CD4-positive, alpha-beta T cell (primary cell): ENCODE data around the gene DNAH3. TPM values are rescaled to one million over a fixed set of nuclear protein-coding genes. Genes with fewer than 3 reads are reported as not detected.

Experiments used
- ATAC-seq: fragments of 200-7000 bp; cut with Tn5 transposase; one replicate; pipeline ENCODE4 v1.10.0; 2022; ENCODE audit warnings: mild to moderate bottlenecking; ENCODE audit not compliant: poor library complexity
- CTCF ChIA-PET: fragments of 350-600 bp; sonication (Branson Sonifier 250); formaldehyde crosslinking; loops from one replicate; lab custom pipeline; 2021; ENCODE audit warnings: antibody characterized with exemption, inconsistent platforms; lab: Charles Lee
- POLR2A ChIA-PET: fragments of 350-600 bp; sonication (Branson Sonifier 250); formaldehyde crosslinking; loops from one replicate; lab custom pipeline; 2021; ENCODE audit warnings: antibody characterized with exemption, inconsistent platforms; lab: Charles Lee
- DNase-seq, 14 experiments: peaks; one replicate each; pipeline ENCODE4 v3.0.0-alpha.2; 2013 to 2020; ENCODE audit warnings: mixed read lengths in 2 of 14
- H3K27ac ChIP-seq, 2 donors: one replicate each; pipeline versions ENCODE4 v1.5.1 to v1.7.0; 2013; ENCODE audit warnings: low read length in 2 of 2, low read depth in 1 of 2, mild to moderate bottlenecking in 1 of 2
- H3K27me3 ChIP-seq, 2 experiments: 1 replicate in 1 of 2; 2 replicates in 1 of 2; pipeline versions ENCODE4 v1.6.1 to v1.7.0; 2013; ENCODE audit warnings: low read length in 2 of 2, control low read depth in 1 of 2, mild to moderate bottlenecking in 1 of 2, moderate library complexity in 1 of 2; ENCODE audit not compliant: insufficient read depth in 2 of 2, control insufficient read depth in 1 of 2
- H3K36me3 ChIP-seq: one replicate; pipeline ENCODE4 v1.6.1; 2013; ENCODE audit warnings: low read length, control low read depth; ENCODE audit not compliant: insufficient read depth
- H3K4me1 ChIP-seq: one replicate; pipeline ENCODE4 v1.6.1; 2013; ENCODE audit warnings: low read length, control low read depth; ENCODE audit not compliant: insufficient read depth
- H3K4me3 ChIP-seq: one replicate; pipeline ENCODE4 v1.5.1; 2013; ENCODE audit warnings: mild to moderate bottlenecking, low read length, moderate library complexity
- H3K9me3 ChIP-seq, 2 experiments: 1 replicate in 1 of 2; 2 replicates in 1 of 2; pipeline versions ENCODE4 v1.6.1 to v1.7.0; 2013; ENCODE audit warnings: low read length in 2 of 2, mild to moderate bottlenecking in 2 of 2, control low read depth in 1 of 2, moderate library complexity in 1 of 2; ENCODE audit not compliant: control insufficient read depth in 1 of 2, insufficient read depth in 1 of 2
- H3K27ac Mint-ChIP-seq: one replicate; pipeline ENCODE4 v1.8.0; 2020; ENCODE audit warnings: mixed read lengths
- H3K27me3 Mint-ChIP-seq: one replicate; pipeline ENCODE4 v1.8.0; 2021; ENCODE audit warnings: mixed read lengths
- H3K36me3 Mint-ChIP-seq: one replicate; pipeline ENCODE4 v1.8.0; 2021; ENCODE audit warnings: low read depth, mixed read lengths
- H3K4me1 Mint-ChIP-seq: one replicate; pipeline ENCODE4 v1.8.0; 2021; ENCODE audit warnings: low read depth, mixed read lengths
- H3K4me3 Mint-ChIP-seq: one replicate; pipeline ENCODE4 v1.8.0; 2020; ENCODE audit warnings: mild to moderate bottlenecking, mixed read lengths
- H3K9me3 Mint-ChIP-seq: one replicate; pipeline ENCODE4 v1.8.0; 2020; ENCODE audit warnings: mixed read lengths
- intact Hi-C, 2 experiments: fragments of 100-400 bp; cut with DNase I in 1 of 2; cut with micrococcal nuclease in 1 of 2; formaldehyde crosslinking; loops; one replicate each; pipeline versions ENCODE4 v1.15.1 to v1.9.0; 2023 to 2025; cut with DNase I, micrococcal nuclease
- total RNA-seq, 174 experiments: library from RNA in 2 of 174; stranded (reverse) in 2 of 174; gene quantifications; one replicate each; pipeline ENCODE4 v1.2.3 and lab custom pipeline; 2021 to 2026
- TF ChIP-seq, protein P1 (sequence below): fragments of 200-600 bp; IDR thresholded peaks from one replicate; pipeline ENCODE4 v1.8.0; 2022; ENCODE audit warnings: antibody characterized with exemption, mild to moderate bottlenecking

DNAH3 gene
- total RNA-seq, 2 experiments from 2014 or later, result not detected

DNA sequence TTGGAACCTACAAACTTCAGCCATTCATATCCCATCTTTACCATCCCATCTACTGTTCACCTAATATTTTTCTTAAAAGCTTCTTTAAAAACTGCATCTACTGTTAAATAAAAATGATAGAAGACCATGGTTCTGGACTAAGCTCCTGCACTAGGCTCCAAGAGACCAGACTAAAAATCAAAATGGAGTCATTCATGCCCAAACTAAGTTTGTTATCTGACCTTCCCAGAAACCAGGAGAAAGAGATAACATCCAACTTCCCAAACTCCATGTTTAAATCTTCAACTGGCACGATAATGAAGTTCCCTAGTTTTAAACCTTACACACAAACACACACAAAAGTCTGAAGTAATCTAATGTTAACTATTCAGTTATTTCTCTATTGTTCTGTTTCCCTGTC is 264.3 kb downstream of the DNAH3 start:
- no peak for ATAC-seq
- TF ChIP-seq, protein P1, sequence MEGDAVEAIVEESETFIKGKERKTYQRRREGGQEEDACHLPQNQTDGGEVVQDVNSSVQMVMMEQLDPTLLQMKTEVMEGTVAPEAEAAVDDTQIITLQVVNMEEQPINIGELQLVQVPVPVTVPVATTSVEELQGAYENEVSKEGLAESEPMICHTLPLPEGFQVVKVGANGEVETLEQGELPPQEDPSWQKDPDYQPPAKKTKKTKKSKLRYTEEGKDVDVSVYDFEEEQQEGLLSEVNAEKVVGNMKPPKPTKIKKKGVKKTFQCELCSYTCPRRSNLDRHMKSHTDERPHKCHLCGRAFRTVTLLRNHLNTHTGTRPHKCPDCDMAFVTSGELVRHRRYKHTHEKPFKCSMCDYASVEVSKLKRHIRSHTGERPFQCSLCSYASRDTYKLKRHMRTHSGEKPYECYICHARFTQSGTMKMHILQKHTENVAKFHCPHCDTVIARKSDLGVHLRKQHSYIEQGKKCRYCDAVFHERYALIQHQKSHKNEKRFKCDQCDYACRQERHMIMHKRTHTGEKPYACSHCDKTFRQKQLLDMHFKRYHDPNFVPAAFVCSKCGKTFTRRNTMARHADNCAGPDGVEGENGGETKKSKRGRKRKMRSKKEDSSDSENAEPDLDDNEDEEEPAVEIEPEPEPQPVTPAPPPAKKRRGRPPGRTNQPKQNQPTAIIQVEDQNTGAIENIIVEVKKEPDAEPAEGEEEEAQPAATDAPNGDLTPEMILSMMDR, result no peak
- Mint-ChIP-seq H3K36me3 (peaks cover 17% of the 10 kb centered on the region), H3K4me1 (peaks cover 16% of the 10 kb centered on the region), H3K9me3 (no peaks in the 10 kb centered on the region), H3K4me3 (no peak overlapping the region), H3K27me3 (no peaks in the 10 kb centered on the region), H3K27ac (no peak overlapping the region)
- no peak overlapping the region for H3K27ac ChIP-seq
- ChIA-PET POLR2A (interaction anchor here (1.1 kb wide), 1 partner anchor 14 kb away, joined by 3 read pairs; the partner anchor contains the start of genes DCUN1D3 and LYRM1), CTCF (no interaction called here)
- peaks cover 9% of the 10 kb centered on the region for H3K36me3 ChIP-seq
- intact Hi-C loops, result no loop called here
- H3K27me3 ChIP-seq, result no peaks in the 10 kb centered on the region
- H3K4me3 ChIP-seq, result no peak overlapping the region
- no peak for DNase-seq
- no peaks in the 10 kb centered on the region for H3K9me3 ChIP-seq
- peaks cover 2% of the 10 kb centered on the region for H3K4me1 ChIP-seq

DNA sequence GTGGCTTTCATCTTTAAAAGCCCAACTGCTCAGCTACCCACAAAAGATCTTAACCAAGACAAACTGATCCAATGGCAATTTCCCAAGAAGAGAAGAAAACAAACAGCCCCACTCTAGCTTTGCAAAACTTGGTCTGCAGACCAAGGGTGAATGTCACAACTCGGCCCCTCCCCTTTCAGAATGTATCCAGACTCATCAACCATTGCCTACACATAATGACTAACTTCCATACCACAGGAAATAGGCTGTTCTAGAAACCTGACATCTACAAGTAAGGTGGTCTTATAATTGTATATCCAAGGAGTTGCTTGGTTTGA is 266.4 kb downstream of the DNAH3 start:
- DNase-seq (no peak), ATAC-seq (no peak)
- H3K27ac Mint-ChIP-seq, result no peak overlapping the region
- peaks cover 21% of the 10 kb centered on the region for H3K4me1 Mint-ChIP-seq
- ChIA-PET CTCF (no interaction called here), POLR2A (interaction anchor here (2.1 kb wide), 1 partner anchor 10 kb away, joined by 7 read pairs; no protein-coding TSS in a partner anchor)
- no peaks in the 10 kb centered on the region for H3K9me3 Mint-ChIP-seq
- Histone ChIP-seq H3K36me3 (peaks cover 8% of the 10 kb centered on the region), H3K4me1 (peaks cover 2% of the 10 kb centered on the region), H3K27me3 (no peaks in the 10 kb centered on the region), H3K4me3 (no peak overlapping the region), H3K9me3 (no peaks in the 10 kb centered on the region), H3K27ac (no peak overlapping the region)
- no peak overlapping the region for H3K4me3 Mint-ChIP-seq
- intact Hi-C loops, result no loop called here
- H3K27me3 Mint-ChIP-seq, result no peaks in the 10 kb centered on the region
- TF ChIP-seq, protein P1, result no peak
- peaks cover 12% of the 10 kb centered on the region for H3K36me3 Mint-ChIP-seq

DNA sequence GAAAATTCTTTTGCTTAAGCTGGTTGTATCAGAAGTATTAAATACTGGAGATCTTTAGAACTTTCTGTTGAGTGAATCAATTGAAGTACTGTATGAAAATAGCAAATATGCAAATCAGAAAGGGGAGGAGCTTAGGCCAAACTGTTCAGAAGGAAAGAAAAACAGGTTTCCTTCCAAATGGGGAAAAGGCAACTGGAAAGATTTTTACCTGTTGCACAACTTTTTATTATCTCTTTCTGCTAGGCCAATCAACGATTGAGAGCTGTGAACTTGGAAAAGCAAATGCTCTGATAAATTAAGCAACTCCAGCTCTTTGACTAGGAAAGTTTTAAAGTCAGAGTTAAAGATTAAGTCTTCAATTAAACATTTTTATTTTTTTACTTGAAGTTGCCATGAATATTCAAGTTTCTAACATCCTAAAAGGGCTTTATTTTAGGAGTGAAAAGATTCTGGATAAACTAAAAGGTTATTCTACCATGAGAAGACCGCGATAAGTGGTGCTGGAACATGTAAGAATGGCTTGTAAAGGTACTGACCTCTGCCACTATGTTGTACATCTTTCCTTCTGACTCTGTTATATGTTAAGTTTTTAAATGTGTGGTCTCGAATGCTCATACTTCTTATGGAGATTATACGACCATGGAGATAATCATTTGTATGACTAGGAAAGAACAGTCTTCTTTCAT is 266.9 kb downstream of the DNAH3 start:
- peaks cover 2% of the 10 kb centered on the region for H3K4me1 ChIP-seq
- CTCF ChIA-PET, result no interaction called here
- Mint-ChIP-seq H3K27me3 (no peaks in the 10 kb centered on the region), H3K9me3 (no peaks in the 10 kb centered on the region), H3K36me3 (peaks cover 12% of the 10 kb centered on the region), H3K4me3 (no peak overlapping the region), H3K27ac (no peak overlapping the region), H3K4me1 (peaks cover 26% of the 10 kb centered on the region)
- TF ChIP-seq, protein P1, result no peak
- no peak overlapping the region for H3K4me3 ChIP-seq
- H3K27me3 ChIP-seq, result no peaks in the 10 kb centered on the region
- H3K27ac ChIP-seq, result no peak overlapping the region
- no peaks in the 10 kb centered on the region for H3K9me3 ChIP-seq
- ATAC-seq (no peak), DNase-seq (no peak)
- intact Hi-C loops, result no loop called here
- POLR2A ChIA-PET, result interaction anchor here (2.1 kb wide), 1 partner anchor 9 kb away, joined by 7 read pairs; no protein-coding TSS in a partner anchor
- peaks cover 10% of the 10 kb centered on the region for H3K36me3 ChIP-seq

Other genes starting within 250 kb of the DNAH3 start
- 10 to 100 TPM; 11.0 to 11.2 TPM for gene LDAF1, start 7.8 kb upstream of the DNAH3 start, total RNA-seq
- not detected for gene ZP2, start 60.7 kb upstream of the DNAH3 start, total RNA-seq
- gene ANKS4B, start 82.9 kb upstream of the DNAH3 start, total RNA-seq, result not detected
- gene CRYM, start 127.4 kb upstream of the DNAH3 start, total RNA-seq, result not detected